ENCODE measurements around the gene ARID5B.

The ARID5B gene

DNA sequence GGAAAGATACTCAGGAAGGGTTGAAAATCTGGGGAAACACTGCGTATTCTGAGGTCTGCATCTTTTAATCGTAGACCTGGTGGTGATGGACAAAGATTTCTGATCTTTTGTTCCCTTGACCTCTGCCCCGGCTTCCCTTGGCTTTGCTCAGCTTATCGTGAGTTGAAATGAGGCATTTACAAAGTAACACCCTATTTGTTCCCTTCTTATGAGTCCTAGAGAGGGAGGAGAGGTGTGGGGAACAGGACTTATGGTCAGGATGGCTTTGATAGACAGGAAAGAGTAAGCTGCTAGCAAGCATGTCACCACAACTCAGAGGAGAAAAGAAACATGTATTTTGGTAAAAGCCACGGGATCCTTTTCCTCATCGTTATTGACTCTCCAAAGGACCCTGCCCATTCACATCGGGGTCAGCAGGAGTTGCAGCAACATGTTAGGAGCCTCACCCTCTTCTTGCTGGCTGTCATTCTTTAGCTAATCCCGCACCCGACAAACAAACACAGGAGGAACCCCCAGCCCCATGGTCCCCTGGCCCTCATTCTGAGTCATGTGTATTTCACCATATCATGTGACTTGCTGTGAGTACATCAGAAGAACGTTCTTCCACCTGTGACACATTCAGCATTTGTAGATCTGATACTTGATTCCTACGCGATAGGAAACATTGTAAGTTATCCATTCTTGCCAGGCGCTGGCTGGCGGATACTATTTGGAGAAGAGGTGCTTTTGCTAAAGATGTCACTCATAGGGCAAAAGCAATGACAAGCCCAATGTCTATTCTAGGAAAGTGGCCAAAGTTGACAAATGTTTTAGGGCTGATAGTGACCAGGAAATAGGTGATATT lies 197.0 kb downstream of the ARID5B start:
- no peak for DNase-seq (ENCODE audit: low read depth)

DNA sequence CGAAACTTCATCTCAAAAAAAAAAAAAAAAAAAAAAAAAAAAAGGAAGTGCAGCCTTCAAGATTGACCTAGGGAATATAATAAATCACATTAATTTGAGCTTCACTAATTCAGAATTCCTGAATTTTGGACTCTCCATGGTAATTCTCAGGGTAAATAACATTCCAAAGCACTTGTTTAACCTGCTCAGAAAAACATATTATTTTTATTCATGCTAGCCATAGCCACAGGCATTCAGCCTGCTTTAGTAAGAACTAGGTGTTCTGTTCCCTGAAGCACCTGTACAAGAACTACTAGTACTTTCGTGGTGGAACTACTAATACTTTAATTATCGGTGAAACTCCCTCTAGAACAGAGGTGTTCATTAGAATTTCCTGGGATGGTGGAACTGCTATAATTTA lies 197.8 kb downstream of the ARID5B start:
- DNase-seq (ENCODE audit: low read depth): no peak

DNA sequence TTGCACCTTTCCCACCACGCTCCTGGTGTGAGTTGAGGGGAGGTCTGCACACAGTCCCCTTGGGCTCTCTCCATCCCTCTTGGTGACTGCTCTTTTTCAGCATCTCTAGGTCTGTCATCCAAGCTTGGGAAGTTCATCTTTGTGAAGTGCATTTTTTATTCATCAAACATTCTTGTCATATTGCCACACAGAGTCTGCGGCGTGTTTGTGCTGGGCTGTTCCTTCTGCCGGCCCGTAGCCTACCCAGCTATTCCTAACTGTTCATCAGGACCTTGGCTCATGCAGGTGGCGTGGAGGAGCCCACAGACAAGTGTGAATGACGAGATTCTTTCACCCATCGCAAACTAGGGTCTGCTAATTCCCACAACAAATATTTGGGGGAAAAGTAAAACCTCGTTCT lies 202.4 kb downstream of the ARID5B start:
- DNase-seq (ENCODE audit: low read depth): no peak

DNA sequence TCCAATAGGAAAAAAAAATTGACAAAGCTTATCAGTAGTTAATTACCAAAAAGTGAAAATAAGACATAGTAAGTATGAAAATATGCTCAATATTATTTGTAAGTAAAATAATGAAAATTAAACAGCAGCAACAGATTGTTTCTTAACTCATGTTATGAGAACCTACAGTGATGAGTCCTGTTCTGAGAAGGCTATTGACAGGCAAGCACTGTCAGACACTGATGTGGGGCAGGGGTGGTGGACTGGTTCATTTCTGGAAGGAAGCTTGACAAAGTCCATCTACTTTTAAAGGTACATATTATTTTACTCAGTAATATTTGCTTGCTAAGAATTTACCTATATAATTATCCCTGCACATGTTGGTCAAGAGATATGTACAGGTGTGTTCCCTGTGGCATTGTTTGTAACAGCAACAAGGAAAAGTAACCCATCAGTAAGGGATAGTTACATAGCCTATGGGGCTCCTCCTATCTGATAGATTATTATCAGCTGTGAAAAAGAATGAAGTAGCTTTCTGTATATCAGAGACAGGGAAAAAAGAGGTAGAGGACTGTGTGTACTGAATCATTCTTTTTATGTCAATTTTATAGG lies 205.5 kb downstream of the ARID5B start:
- DNase-seq (ENCODE audit: low read depth): no peak

DNA sequence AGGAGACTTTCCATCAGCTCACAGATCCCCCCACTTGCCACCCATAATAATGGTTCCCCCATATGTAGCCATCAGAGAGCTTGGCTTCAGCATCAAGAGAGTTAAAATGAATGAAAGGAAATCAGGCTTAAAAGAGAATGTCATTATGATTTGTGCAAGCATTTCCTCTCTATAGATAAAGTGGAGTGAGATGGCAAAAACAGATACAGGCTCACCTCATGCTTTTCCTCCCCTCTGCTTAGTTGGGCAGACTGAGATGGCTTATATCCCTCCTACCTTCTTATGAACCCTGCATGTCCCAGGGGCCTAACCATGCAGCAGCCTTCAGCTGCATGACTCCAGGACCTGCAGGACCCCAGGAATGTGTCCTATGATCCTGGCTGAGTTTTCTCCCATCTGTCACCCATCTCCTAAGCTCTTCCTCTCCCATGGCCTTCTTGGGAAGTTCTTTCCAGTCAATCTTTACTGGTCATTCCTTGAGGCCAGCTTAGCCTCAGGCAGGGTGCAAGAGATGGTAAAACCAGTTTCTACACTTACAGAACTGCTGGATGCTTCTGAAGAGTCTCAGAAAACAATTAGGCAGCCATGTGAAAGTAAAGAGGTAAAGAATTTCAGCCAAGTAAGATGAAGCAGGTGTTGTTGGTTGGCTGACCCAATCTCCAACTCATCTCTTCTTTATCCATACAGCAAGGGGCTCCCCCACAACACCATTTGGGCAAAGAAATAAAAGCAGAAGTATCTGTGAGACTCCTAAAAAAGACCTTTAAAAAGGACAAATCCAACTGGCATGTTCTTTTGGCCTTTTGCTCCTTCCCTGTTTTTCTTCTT lies 207.5 kb downstream of the ARID5B start:
- no peak for DNase-seq (ENCODE audit: low read depth)

DNA sequence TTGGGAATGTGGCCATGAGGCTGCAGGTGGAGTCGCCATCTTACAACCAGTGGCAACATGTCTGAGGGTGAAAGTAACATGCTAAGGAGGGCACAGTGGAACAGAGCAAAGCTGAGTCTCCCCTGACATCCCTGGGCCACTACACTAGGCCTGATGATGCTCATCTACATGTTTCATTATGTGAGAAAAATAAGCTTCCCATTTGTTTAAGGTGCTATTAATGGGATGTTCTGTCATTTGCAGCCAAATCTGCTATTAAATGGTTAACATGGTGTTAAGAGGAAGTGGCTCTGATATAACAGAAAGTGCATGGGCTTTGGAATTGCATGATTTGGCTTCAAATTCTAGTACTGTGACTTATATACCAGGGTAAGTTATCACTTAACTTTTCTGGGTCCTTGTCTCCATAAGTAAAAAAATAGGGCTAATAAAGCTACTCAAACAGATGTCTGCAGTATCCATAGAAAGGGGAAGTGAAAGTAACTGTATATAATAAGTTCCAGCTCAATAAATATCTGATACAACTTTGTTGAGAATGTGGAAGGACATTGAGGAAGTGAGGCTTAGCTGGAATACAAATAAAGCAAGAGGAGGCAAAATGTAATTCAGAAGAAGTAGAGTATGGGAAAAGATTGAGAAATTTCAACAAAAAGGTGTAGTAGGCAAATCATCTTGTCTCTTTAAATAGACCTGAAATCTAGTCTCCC lies 208.2 kb downstream of the ARID5B start:
- DNase-seq (ENCODE audit: low read depth): no peak

DNA sequence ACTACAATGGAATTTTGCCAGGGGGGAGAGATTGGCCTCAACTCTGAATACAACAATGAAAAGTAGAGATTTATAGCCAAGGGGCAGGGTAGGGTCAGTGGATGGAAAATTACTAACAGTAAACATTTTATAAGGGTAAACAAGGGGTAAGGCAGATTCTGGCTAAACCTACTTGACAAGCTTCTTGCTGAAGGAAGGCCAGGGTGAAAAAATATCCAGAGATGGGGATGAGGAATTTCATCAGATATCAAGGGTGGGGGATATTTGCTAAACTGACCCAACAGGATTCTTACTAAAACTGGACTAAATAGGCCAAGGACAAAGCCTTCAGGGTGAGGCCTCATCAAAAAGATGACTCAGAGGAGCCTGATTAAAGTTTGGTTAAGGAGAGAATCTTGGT lies 210.8 kb downstream of the ARID5B start:
- no peak for DNase-seq (ENCODE audit: low read depth)

DNA sequence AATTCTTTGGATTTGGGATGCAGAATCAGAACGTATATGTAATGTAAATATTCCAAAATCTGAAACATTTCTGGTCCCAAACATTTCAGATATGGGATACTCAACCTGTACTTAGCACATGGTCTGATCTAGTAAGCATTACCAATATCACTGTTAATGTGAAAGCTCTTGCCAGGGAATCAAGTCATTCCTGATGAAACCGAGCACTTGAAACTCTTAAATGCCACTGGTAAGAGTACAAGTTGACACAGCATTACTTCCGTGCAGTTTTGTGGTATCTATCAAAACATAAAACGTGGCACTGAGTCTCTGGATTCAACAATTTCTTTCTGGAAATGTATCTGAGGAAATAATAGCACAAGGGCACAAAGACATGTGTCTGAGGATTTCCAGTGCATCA lies 211.5 kb downstream of the ARID5B start:
- DNase-seq (ENCODE audit: low read depth): no peak

DNA sequence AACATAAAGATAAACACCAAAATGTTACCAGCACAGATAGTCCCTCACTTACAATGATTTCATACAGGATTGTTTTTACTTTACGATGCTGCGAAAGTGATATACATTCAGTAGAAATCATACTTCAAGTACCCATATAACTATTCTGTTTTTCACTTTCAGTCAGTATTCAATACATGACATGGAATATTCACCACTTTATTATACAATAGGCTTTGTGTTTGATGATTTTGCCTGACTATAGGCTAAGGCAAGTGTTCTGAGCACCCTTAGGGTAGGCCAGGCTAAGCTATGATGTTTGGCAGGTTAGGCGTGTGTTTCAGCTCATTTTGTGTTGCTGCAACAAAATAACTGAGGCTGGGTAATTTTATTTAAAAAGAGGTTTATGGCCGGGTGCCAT lies 212.2 kb downstream of the ARID5B start:
- no peak for DNase-seq (ENCODE audit: low read depth)

DNA sequence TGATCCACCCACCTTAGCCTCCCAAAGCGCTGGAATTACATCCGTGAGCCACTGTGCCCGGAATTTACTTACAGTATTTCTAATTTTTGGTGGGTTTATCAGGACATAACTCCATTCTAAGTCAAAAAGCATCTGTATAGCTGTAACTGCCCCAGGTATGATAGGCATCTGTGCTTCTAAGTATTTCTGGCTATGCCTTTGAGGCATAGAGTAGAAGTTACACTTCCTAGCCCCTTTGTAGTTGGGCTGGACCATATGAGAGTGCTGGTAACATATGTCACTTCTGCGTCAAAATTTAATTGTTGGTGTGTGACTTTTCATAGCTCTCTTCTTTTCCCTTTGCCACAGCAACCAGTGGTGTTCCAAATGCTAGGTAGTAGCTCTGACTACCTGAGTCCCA lies 213.8 kb downstream of the ARID5B start:
- DNase-seq (ENCODE audit: low read depth): no peak

DNA sequence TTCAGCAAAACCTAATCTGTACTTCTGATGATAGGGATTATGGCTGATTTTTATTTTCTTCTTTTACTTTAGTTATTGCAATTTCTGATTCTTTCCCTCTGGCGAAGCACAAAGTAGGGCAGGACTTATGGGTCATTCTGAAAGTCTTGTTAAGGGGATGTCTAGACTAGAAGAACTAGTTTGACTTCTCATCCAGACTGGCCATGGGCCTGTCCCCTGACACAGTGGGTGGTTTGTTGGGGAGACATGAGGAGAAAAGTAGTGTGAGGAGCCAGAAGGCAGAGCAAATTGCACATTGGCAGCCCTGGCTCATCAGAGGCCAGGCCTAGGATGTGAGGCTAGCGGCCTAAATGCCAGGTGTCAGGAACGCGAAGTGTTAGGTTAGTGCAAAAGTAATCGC lies 214.3 kb downstream of the ARID5B start:
- no peak for DNase-seq (ENCODE audit: low read depth)

DNA sequence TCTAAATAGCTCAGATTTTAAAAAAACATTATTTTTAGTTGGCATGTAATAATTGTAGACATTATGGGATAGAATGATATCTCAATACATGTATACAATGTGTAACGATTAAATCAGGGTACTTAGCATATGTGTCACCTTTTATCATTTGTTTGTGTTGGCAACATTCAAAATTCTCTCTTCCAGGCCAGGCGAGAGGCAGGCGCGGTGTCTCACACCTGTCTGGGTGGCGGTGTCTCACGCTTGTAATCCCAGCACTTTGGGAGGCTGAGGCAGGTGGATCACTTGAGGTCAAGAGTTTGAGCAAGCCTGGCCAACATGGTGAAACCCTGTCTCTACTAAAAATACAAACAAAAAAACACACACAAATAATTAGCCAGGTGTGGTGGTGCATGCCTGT lies 215.4 kb downstream of the ARID5B start:
- DNase-seq (ENCODE audit: low read depth): no peak

DNA sequence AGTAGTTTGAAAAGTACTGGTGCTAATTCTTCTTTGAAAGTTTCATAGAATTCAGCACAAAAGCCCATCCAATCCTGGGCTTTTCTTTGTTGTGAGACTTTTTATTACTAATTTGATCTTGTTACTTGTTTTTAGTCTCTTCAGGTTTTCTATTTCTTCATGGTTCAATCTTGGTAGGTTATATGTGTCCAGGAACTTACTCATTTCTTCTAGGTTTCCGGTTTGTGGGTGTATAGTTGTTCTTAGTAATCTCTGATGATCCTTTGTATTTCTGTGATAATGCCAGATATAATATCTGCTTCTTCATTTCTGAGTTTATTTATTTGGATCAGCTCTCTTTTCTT lies 219.7 kb downstream of the ARID5B start:
- DNase-seq (ENCODE audit: low read depth): no peak

DNA sequence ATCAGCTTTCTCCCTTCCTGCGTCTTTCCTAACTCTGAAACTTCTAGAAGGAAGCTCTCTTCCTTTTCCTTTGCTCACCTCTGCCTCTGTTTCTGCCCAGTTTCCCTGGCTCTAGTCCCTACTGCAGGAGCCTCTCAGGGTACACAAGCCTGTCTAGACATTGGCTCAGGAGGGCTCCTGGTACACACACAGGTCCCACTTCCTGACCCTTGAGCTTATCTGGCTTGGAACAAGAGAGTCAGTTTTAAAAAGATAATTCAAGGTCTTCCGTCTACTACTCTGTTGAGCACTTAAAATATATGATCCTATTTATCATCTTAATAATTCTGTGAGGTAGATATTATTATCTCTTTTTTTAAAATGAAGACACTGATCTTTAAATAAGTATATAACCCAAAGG lies 226.5 kb downstream of the ARID5B start:
- no peak for DNase-seq (ENCODE audit: low read depth)

DNA sequence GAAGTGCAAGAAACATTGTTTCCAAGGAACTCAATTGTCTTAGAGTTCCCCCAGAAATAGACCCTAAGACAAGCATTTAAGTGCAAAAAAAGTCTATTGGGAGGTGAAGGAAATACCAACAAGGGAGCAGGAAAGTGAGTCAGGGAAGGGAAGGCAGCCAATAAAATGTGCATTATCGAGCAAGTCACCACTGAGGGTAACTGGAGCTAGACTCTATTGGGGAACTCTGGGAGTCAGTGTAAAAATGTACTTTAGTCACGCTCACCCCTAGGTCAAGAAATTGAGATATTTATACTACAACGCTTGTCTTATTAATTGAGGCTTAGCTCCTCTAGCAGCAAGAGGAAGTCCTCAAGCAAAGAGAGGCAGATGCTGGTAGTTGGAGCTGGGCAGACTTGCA lies 229.4 kb downstream of the ARID5B start:
- DNase-seq (ENCODE audit: low read depth): no peak

DNA sequence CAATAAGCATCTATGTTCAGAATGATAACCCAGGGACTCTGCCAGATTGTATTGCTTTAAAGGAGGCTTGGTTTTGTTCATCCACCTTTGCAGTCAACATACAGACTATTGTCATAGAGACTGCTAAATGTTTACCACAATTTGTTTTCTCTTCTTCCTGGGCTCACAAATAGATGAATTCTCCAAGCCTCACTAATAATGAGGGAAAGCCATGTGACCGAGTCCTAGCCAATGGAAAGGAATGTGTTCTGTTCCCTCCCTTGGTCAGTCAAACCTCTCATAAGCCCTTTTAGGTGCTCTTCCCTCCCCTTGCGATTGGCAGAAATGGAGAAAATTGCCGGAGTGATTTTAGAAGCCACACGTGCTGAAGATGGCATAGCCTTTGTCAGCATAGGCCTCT lies 230.2 kb downstream of the ARID5B start:
- DNase-seq (ENCODE audit: low read depth): no peak

DNA sequence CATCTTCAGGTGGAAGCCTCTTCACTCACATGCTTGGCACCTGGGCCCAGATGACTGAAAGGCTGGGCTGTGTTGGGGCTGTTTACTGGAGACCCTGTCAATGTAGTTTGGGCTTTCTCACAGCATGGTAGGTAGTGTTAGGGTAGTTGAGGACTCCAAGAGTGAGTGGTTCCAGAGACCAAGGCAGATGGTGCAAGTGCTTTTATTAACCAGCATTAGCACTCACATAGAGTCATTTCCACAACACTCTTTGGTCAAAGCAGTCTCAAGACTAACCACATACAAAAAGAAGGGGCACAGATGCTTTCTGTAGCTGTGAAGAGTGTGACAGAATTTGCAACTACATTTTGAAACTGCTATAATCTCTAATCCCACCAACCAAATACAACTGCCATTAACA lies 232.1 kb downstream of the ARID5B start:
- DNase-seq (ENCODE audit: low read depth): no peak

DNA sequence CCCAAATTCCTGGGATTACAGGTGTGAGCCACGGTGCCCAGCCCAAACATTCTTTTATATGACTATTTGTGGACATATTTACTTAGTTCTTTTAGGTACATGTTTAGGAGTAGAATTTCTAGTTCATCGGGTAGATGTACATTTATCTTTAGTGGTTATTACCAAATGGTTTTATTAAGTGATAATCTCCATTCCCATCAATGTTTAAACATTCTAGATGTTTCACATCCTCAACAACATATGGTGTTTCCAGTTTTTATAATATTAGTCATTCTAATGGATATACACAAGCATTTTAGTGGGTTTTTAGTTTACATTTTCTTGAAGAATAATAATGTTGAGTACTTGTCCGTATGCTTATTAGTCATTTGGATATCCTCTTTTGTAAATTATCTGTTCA lies 235.4 kb downstream of the ARID5B start:
- no peak for DNase-seq (ENCODE audit: low read depth)

Measured in T-helper 22 cell (primary cell).